HG03108 (cell line): Measurements from ENCODE around the gene OTOG.

Experiments used
- ATAC-seq: cut with Tn5 transposase; IDR thresholded peaks from one replicate; pipeline ENCODE4 v1.9.1; 2021; ENCODE audit warnings: moderate library complexity; ENCODE audit not compliant: unreplicated experiment

Gene OTOG

GRCh38 chr11:17540807-17541206, 6.3 kb upstream of the OTOG start:
- no peak for ATAC-seq

- no peak for ATAC-seq
Measured at GRCh38 chr11:17541330-17541885, 5.7 kb upstream of the OTOG start.

DNA sequence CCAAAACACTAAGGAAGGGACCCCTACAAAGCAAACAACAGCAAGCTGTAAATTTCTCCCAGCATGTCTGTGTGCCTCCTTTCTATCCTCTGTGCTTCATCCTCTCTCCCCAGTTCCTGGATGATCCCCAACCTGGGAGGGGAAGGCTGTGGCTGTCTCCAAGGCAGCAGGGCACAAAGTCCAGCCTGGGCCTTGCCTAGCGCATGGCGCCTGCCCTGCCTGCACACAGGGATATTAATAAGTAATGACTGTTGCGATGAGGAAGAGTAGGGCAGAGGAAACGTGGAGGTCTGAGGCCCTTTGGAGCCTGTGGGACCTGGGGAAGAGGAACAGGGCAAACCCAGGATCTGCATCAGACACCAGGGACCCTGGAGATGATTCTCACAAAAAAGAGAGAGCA, 4.8 kb upstream of the OTOG start:
- ATAC-seq: no peak

DNA sequence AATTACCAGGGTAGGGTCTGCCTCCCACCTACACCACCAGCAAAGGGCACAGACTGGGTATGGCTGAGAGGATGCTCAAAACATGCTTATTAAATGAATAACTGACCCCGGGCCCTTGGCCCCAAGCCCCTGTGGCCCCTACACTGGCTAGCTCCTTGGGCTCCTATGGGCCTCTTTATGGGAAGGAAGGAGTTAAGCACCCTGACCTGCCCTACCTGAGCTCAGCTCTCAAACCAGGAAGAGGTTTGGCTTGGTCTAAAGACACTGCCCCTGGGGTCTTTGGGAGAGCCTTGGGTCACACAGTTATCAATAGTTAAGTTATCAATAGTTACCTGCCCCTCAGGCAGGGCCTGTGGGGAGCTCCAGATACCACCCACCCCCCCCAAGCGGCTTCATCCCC, 4.0 kb upstream of the OTOG start:
- ATAC-seq: no peak

GRCh38 chr11:17543574-17544180, 3.4 kb upstream of the OTOG start:
- ATAC-seq: no peak

DNA sequence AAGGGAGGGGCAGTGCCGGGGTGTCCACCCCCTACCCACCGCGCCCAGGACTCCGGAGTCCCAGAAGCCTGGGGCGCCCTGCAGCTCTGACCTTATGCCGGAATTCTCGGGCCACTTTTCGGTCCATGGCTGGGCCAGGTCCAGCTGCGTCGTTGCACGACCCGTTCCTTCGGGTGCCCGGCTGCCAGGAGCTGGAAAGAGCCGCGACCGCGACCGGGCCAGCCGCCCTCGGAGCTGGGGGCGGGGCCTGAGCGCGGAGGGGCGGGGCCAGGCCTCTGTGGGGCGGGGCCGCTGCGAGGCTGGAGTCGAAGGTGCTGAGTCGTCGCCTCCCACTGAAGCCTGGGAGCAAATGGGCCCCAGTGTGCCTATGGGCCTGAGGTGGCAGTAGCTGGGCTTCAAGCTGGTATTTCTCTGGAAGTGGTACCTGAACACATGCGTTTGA, 2.9 kb upstream of the OTOG start, which contains the start of gene USH1C:
TSS of gene USH1C (minus strand) at position 236 of the 442 bp plus-strand sequence. CDS start at position 127, 109 bp downstream.
- no peak for ATAC-seq

GRCh38 chr11:17546240-17546639, 819 bp upstream of the OTOG start:
- no peak for ATAC-seq

DNA sequence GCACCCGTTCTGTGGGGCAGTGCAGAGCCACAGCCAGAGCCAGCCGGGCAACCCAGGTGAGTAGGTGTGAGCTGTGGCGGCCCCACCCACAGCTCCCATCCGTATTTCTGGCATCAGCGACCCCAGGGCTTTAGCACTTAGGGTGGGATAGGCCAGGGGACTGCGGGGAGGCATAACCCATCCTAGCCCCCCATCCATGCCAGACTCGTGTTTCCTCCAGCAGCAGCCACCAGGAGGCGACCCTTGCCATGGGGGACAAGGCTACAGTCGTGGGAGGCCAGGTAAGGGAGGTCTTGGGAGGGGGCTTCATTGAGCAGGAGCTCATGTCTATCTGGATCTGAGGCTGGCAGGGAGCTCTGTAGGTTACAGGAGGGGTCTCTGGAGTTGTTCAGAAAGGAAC, 873 bp downstream of the OTOG start:
- ATAC-seq: no peak

GRCh38 chr11:17548444-17548843, 1.4 kb downstream of the OTOG start:
- ATAC-seq: no peak

DNA sequence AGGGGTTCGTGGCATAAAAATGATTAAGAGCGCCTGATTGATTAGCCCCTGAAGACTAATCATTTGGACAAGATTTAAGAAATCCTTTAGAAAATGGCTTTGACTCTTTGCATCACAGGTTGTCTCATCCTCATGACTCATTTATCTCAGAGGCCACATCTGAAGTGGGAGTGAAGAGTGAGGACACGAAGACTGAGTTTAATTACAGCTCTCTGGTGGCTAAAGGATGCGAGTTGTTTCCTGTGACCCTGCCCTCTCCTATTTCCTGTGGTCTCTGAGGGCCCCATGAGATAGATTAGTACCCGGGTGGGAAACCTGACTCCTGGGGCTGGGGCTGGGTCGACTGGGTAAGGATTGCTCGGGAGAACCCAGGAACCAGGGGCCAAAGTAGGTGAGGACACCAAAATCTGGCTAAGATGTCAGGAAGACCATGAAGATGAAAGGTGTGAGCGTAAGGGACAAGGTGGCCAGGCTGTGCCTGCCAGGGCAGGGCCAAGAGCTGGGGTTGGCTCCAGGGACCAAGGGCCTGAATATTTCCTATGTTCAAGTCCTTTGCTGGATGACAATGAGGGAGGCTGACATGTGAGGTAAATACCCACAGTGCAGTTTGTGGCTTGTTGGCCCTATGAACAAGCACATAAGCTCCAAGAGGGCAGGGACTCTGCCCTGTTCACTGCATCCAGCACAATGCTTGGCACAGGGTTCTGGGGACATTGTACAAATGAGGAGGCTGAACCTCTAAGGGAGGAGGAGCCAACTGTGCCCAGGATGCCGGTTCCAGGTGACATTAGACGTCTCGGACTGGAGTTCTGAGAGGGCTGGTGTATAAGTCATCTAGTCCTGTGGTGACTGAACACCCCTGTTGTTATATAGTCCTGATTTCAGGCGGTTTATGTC, 3.6 kb downstream of the OTOG start:
- no peak for ATAC-seq

GRCh38 chr11:17551347-17552040, 4.4 kb downstream of the OTOG start:
- ATAC-seq: no peak

DNA sequence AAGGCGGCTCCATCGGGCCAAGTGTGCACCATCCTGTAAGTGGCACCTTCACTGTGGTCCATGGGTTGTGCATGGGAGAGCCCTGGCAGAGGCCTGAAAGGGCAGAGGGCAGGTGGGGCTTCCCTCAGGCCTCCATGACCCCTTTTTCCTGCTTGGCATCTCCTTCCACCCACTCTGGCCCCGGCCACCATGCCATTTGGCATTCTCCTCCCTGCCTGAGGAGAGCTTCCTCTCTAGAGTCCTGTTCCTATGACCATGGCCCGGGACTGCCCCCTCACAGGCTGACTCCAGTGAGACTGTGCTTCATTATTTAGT, 4.9 kb downstream of the OTOG start:
- no peak for ATAC-seq

- ATAC-seq: no peak
Measured at GRCh38 chr11:17552392-17553248, 5.6 kb downstream of the OTOG start.

GRCh38 chr11:17553249-17553546, 6.1 kb downstream of the OTOG start:
- ATAC-seq: no peak

DNA sequence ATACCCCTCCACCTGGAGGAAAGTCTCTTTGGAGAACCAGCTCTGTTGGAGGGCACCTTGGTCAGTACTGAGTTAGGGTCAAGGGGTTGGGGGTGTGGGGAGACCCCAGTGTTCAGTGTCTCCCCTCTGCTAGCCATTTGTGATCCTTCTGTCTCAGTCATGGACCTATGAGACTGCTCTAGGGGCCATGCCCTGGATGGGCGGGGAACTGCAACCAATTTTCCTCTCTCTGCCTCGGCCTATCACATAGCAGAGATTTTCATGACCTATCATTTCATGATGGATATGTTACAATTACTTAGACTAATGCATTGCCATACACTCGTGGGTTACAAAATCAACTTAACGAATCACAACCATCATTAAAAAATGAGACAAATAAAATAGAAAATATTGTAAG, 7.4 kb downstream of the OTOG start:
- ATAC-seq: no peak

DNA sequence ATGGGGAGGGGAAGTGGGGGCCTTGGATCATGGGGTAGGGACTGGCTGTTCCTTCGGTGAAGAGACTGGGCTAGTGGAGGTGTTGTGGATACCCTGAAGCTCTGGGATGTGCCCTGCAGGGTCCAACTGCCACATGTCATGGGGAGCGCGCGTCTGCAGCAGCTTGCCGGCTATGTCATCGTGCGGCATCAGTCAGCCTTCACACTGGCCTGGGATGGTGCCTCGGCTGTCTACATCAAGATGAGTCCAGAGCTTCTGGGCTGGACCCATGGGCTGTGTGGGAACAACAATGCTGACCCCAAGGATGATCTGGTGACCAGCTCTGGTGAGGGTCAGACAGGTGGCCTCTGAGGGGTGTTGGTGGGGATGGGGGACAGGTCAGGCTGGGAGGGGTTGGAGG, 9.9 kb downstream of the OTOG start:
- no peak for ATAC-seq

DNA sequence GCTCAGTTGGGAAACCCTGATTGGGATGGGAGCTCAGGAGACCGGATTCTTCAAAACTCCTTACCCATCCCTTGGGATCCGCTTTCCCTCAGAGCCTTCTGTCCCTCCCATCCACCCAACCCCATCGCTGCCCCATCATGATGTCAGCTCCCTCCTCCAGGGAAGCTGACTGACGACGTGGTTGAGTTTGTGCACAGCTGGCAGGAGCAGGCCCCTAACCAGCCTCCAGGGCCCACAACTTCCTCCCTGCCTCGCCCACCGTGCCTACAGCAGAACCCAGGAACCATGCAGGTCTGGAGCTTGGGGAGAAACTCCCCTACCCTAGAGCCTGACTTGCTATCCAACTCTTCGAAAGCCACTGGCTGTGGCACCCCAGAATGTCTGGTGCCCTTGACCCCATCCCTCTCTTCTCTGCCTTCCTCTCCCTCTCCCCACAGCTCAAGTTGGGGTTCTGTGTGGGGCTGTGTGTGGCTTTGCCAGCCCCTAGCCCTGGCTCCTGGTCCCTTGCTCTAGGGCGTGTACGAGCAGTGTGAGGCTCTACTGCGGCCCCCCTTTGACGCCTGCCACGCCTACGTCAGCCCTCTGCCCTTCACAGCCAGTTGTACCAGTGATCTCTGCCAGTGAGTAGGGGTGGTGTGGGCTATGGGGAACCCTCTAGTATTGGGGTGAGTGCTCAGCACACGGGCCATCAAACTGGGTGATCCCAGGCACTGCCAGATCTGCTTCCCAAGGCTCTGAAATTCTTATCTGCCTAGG, 11.1 kb downstream of the OTOG start:
- no peak for ATAC-seq

DNA sequence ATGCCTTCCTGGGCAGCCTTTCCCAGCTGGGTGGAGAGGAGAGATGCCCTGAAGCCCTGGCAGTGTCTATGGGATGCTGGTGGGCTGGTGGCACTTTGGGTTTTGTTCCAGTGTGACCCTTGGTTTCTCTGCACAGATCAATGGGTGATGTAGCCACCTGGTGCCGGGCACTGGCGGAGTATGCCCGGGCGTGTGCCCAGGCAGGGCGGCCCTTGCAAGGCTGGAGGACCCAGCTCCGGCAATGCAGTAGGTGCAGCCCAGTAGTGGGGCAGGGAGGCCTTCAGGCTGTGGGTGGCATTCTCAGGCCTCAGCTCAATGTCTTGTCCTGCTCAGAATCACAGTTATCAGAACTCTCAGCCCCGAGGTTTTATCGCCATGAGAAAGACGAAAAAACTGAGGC, 11.9 kb downstream of the OTOG start:
- no peak for ATAC-seq

GRCh38 chr11:17559341-17560087, 12.5 kb downstream of the OTOG start:
- ATAC-seq: no peak
